Measurements from ENCODE around the gene SCN4B.

The SCN4B gene

DNA sequence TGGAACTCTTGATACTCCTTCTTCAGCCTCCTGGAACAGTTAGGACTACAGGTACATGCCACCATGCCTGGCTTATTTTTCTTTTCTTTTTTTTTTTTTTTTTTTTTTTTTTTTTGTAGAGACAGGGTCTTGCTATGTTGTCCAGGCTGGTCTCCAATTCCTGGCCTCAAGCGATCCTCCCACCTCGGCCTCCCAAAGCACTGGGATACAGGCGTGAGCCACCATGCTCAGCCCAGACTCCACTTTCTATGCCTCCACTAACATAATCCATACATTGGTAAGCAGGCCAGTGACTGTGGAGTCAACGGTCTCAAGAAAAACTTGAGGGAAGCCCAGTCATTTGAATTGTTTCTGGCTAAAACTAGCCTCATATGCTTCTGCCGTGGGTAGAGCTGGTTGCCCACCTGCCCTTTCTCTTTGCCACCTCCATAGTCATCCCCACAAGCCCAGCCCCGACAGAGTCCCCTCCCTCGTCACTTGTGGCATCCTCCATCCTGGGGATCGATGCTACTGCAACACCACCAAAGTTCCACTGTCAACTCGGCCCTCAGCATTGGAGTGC, 21.5 kb upstream of the SCN4B start:
- DNase-seq (ENCODE audit: low read depth in 2 of 2): no peak

DNA sequence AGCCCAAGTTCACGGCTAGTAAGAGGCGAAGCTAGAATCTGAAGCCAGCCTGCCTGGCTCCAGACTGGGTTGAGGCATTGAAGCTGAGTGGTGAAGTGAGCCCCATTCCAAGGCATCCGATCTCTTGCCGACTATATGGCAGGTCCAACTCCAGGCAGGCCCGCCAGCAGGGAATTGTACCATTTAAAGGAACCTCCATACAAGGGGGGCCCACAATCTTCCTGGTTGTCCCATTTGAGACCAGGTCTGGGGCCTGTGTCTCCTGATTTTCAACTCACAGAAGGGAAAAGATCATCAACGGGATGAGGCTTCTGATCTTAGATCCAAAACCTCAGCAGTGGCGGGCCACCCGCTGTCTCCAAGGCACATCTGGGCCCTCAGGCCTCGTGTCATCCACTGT, 19.7 kb upstream of the SCN4B start:
- no peak for DNase-seq (ENCODE audit: low read depth in 2 of 2)

DNA sequence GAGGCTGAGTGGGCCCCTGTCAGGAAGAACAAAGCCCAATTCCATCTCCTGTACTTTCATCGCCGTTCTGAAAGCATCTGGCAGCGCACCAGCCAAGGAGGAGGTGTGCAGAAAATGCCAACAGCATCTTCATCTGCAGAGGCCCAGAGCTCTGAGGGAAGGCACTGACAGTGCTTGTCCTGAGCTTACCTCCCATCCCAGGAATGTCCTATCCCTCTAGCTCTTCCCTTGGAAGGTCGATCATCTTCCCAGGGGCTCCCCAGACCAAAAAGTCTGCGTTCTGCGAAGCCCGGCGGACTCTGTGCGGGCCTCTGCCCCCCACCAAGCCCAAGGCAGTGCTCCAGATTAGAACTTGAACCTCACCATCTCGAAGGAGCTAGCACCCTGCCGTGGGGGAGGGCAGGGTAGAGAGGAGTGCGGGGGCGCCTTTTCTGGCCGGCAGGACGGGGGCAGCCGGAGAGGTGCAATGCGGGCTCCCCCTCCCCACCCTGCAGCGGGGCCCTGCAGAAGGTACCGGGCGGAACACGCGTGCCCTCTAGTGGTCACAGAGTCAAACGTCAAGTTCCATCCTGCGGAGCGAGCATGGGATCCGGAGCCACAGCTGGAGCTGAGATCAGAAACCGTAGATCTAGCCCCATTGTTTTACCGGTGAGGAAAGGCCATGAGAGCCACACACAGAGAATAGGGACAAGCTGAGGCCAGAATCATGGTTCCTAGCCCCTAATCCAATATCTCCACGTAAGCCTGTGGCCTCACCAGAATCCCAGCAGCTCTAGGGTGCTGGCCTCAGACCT, 18.8 kb upstream of the SCN4B start:
- DNase-seq (ENCODE audit: low read depth in 2 of 2): no peak

DNA sequence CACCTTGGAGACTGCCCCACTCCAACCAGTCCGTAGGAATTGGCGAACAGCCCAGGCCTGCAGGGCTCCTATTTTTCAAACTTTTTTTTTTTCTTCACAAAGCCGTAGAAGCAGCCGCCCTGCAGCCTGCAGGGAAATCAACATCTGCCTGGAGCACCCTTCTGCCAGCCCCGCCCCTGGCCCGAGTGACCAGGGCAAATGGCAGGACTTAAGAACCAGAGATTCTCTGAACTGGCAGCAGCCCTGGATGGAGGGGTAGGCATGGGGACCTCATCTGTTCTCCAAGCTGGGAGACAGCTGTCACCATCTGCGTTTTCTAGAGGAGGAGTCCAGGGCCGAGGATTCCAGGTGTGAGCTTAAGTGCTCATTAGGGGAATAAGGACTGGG, 18.3 kb upstream of the SCN4B start:
- no peak for DNase-seq (ENCODE audit: low read depth in 2 of 2)

DNA sequence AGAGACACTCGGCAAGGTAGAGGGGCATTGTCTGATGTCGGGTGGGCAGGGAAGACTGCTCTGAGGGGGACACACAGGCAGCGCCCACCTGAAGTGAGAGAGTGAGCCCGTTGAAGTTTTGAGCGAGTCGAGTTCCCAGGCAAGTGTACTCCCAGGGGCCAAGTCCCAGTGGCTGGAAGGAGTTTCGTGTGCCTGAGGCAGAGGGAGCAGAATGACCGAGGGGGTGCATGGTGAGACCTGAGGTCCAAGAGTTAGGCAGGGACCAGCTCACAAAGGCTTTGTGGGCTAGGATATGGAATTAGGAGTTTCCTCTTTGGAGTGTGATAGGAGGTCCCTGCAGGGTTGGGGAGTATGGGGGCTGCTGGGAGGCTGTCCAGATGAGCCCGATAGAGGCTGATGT, 17.6 kb upstream of the SCN4B start:
- no peak for DNase-seq (ENCODE audit: low read depth in 2 of 2)

DNA sequence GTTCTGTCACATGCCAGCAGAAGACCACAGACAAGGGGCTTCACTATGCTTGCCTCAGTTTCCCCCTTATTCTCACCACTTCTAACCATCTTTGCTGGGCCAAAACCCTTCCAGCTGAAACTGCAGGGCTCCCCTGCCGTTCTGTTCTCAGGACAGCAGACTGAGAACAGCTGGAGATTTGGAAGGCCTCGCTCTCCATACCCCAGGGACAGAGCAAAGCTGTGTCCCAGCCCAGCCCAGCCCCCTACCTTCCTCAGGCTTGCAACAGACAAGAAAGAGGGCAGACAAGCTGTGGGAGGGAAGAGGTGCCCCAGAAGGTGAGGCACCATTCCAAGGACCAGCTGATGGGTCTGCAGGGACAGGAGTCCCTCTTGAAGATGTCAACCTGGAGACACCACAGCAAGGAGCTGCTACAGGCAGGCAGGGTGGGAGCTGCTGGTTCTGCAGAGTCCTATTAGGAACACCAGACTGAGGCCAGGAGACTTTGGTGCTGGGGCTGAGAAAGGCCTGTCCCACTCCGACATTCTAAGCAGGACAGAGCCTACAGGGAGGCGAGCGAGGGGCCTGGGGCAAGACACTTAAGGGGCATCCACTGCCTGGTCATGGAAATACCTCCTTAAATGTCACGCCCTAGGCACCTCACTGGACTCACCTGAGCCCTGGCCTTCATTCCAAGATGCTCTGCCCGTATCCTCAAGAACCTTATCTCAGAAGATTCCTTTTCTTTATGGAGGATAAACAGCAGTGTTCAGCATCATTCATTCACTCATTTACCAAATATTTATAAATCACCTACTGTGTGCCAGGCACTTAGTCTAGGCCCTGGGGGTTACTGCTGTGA, 16.9 kb upstream of the SCN4B start:
- no peak for DNase-seq (ENCODE audit: low read depth in 2 of 2)

DNA sequence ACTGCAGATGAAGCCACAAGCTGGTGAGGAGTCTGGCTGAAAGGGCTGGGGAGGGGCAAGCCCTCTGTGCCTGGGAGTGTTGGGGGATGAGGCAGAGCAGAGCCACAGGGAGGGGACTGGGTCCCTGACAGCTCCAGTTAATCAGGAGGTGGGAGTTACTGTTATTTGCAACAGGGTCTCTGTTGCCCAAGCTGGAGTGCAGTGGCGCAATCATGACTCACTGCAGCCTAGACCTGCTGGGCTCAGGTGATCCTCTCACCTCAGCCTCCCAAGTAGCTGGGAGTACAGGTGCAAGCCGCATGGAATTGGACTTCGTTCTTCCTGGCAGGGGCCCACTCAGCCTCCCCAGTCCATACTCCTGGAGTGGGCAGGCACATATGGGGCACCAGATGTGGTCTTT, 16.1 kb upstream of the SCN4B start:
- no peak for DNase-seq (ENCODE audit: low read depth in 2 of 2)

DNA sequence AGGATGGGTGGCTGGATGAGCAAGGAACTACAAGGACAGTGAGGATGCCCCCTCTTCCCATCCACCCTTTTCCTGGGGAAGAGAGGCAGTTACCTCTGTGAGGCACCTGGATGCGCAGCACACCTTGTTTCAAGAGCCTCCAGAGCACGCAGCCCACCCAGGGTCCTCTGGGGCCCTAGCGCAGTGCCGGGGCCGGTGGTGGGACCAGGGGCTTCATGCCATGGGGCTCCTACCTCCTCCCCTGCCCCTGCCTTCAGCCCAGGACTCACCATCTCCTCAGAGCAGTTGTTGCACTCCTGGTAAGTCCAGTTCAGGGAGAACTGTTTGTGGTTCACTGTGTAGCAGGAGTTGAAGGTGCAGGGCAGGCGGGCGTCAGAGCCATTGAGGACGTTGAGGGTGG, 15.7 kb upstream of the SCN4B start:
- no peak for DNase-seq (ENCODE audit: low read depth in 2 of 2)

DNA sequence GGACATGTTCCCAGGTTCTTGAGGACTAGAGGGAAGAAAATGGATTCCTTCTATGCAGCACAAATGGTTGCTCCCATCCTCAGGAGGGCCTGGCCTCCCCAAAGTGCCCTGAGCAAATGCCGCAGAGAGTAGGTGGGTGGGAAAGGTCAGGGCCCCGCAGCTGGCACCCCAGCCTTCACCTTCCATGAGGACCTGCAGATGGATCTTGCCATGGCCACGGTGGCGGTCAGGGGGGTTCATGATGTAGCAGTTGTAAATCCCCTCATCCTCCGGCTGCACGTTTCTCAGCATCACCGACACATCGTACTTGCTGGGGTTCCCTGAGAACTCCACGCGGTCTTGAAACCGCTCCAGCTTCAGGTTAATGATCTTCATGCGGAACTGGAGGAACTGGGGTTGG, 15.3 kb upstream of the SCN4B start:
- no peak for DNase-seq (ENCODE audit: low read depth in 2 of 2)

DNA sequence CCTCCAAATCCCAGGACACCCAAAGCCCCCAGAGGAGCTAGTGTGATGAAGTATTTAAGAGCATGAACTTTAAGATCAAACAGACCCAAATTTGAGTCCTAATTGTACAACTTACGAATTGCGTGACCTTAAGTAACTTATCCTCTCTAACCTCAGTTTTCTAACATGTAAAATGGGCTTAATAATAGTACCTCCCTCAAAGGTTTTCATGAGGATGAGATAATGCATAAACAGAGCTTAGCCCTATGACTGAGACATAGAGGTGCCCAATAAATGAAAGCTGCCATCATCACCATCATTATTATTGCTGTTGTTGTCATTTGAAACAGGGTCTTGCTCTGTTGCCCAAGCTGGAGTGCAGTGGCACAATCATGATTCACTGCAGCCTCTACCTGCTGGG, 14.6 kb upstream of the SCN4B start:
- no peak for DNase-seq (ENCODE audit: low read depth in 2 of 2)

DNA sequence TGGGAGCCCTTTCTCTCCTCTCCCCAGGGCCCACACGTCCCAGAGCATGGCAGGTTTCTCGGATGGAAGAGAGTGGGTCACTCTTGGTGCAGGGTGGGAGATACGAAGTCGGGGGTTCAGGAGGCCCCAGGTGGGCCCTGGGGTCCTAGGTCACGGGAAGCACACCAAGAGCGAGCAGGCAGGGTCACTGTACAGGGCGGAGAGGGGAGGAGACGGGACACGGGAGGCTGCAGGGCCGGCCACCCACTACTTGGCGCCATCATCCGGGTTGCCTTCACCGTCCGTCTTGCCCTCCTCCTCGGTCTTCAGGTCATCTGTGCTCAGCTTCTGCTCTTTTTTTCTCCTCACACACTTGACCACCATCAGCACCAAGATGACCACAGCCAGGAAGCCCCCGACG, 14.0 kb upstream of the SCN4B start:
- DNase-seq (ENCODE audit: low read depth in 2 of 2): no peak

DNA sequence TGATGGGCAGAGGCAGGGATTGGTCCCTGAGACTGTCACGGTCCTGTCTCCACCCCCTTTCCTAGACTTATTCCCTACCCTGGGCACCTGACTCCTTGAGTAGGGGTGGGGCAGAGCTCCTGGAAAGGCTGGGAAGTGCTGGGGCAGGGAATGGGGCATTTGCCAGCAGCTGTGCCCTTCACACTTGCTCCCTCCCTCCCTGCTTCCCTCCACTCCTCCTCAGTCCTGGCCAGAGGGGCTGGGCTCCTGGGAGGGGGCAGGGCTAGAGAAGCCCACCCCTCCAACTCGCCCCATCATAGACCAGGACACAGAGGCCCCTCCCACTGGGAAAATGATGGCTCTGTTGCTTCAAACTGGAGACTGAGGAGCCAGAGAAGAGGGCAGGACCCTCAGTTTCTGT, 12.3 kb upstream of the SCN4B start:
- no peak for DNase-seq (ENCODE audit: low read depth in 2 of 2)

DNA sequence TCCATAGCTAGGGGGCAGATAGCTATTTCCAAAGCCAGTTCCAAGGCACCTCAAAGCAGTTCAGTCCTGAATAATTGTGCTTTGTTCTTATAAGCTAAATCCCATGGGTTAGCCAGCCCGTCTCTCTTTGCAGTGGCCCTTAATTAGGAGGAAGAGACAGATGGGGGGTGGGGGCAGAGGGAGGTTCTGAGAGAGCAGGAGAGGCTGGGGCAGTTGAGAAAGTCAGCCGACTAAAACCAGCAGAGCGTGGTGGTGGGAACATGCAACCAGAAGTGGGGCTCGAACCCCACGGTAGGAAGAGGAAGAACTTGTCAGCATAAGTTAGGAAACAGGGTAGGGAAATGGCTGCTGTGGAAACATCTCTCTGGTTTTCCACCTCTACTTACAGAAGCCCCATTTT, 10.9 kb upstream of the SCN4B start:
- DNase-seq (ENCODE audit: low read depth in 2 of 2): no peak

DNA sequence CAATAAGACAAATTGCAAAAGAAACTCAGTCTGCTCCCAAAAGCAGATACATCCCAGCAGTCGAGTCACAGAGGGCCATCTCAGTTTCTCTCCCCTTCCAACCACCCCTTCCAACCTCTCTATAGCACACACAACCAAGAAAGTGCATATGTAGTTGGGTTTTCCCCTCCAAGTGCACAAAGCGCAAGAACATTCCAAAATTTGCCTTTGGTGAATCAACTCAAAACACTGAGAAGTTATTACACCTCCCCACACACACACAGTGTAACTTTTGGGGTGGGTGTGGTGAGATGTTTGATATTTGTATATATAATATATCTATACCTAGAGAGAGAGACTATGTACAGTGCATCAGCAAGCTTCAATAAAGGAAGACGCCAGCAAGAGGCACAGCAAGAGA, 10.2 kb upstream of the SCN4B start:
- no peak for DNase-seq (ENCODE audit: low read depth in 2 of 2)

DNA sequence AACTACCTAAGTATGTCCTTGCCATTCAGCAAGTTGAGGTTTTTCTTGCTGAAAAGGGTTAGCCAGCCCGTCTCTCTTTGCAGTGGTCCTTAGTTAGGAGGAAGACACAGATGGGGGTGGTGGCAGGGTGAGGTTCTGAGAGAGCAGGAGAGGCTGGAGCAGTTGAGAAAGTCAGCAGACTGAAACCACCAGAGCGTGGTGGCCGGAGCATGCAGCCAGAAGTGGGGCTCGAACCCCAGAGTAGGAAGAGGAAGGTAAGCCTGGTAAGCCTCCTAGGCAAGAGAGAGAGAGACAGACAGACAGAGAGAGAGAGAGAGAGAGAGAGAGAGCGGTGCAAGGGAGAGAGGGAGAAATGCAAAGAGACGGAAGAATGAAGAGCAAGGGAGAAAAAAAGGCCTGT, 9.2 kb upstream of the SCN4B start:
- DNase-seq (ENCODE audit: low read depth in 2 of 2): no peak

DNA sequence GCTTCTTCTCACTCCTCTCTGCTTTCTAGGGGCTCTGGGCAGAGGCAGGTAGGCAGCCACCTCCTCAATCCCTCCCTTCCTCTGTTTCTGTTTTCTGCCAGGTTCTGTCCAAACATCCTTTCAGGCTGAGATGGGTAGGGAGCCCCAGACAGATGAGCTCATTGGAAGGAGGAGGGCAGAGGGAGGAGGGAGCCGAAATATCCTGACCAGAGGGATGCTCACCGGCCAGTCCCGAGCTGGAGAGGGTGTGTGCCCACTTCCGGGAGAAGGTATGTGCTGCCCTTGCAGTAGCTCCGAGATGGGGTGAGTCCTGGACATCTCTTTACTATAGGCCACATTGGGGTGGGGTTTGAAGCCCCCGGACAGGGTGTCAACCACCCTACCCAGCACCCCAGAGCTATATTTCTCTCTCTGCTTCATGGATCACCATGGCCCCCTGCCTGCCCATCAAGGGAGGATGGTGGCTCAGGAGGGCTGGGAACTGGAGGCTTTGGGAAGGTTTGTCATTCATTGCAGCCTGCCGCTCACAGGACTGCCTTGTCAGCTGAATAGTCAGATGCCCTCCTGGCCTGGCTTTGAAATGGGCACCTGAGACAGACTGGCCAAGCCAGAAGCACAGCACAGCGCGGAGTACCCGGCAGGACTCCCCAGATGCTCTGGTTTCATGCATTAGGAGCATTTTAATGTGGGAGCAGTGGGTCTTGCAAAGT, 4.7 kb upstream of the SCN4B start:
- DNase-seq (ENCODE audit: low read depth in 2 of 2): no peak

DNA sequence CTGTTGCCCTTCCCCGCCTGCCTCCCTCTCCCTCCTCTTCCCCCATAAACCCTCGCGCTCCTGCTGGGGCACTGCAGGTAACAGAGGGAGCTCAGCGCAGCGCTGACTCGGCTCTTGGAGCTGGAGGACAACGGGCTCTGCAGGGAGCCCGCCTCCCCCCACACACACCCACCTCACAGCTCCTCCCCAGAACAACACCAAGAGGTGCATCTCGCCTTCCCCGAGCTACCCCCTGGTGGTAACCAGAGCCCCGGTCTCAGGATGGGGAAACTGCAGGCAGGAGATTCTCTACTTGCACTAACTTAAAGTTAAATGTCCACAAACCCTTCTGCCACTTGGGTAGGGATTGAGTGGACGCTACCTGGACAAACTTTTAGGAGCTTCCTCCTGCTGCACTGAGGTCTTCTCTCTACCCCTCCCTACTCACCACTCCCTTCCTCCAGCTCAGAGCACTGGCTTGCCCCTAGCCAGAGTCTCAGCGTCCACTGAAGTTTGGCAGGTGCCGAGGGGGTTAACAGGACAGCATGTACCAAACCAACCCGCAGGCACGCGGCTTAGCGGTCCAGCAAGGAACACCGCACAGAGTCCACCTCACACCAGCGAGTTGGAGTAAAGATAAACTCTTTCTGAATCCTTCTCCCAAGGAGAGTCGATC, 4.0 kb upstream of the SCN4B start:
- DNase-seq (ENCODE audit: low read depth in 2 of 2): no peak

DNA sequence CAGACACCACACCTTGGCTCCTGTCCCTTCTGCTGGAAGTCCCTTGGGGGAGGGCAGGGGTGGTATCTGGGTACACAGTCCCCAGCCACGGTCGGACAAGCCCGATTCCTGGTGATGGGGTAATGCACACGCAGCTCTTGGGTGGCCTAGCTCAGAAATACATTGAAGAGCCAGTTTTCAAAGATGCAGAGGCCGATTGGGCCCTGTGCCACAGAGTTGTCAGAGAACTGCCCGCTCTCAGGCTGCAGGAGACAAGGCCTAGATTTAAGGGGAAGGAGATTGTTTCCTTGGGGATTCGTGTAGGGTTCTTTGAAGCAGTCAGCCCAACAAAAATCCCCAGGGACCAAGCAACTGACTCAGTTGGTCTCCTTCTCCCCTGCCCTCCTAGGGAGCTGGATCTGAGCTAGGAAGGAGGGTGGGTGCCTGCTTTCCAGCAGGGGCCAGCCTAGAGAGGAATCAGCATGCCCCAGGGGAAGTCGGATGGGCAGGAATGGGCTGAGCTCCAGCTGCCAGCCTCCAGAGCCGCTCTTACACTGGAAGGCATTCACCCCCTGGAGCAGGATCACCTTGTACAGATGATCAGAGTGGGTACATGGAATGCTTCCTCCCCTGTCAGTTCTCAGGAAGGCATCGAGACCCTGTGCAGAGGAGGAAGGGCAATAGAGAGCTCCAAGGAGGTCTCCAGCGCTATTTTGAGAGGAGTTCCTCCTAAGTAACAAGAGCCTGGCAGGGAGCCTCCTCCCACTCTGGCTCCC, 3.3 kb upstream of the SCN4B start:
- DNase-seq (ENCODE audit: low read depth in 2 of 2): no peak

DNA sequence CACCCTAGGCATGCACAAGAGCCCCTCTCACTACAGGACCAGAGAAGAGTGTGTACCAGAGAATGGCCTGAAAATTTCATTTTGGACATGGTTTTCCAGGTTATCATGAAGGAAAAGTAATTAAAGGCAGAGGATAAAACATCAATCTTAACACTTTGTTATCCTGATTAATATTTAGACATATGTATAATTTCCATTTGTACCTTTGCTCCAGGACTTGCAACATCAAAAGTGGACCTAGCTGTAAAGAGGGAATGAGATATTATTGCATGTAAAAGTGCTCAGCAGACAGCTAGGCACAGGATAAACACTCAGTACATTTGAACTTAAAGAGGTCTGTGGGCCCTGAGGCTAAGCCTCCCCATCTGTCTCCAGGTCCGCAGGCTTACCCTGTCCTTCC, 2.0 kb upstream of the SCN4B start:
- DNase-seq (ENCODE audit: low read depth in 2 of 2): no peak

DNA sequence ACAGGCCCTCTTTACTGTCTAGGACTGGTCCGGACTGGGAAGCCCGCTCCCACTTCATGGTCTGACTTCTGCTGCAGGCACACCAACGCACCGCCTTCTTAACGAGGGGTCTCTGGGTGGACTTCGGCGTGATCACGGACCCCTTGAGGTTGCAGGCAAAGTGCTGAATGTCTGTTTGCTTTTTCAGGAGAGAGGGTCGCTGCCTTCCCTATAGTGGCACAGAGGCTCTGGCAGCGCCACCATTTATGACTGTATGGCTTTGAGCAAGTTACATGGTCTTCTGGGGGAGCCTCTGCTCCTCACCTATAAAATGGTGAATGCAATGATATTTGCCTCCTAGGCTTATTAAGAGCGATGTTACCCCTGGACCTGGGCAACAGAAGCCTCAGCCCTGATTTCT, 1.4 kb upstream of the SCN4B start:
- no peak for DNase-seq (ENCODE audit: low read depth in 2 of 2)

DNA sequence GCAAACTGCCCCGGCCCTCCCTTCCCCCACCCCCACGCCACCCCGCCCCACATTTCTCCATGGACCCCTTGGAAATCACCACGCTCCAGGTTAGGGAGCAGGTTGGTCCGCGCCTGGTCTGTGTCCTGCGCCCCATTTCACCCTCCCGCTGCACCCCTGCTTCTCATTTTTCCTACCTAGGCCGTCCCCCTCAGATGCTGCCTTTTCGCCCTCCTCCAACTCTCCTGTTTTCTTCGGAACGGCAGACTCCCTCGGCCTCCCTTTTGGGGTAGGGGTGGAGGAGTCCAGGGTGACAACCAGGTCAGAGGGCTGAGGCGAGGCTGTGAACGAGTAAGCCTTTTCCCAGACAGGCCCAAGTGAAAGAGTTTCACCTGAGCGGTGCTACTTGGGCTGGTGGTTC, 893 bp upstream of the SCN4B start:
- no peak for DNase-seq (ENCODE audit: low read depth in 2 of 2)

Measured in fibroblast of skin of left quadriceps (primary cell).